Kidney epithelial cell (primary cell): ENCODE measurements around the gene ZNF330. TPM values are rescaled to one million over a fixed set of nuclear protein-coding genes. Genes with fewer than 3 reads are reported as not detected.
A peak's percentile ranks its signal among the peaks of the same experiment; 100 is the strongest.

Source experiments
- DNase-seq: peaks from one replicate; pipeline ENCODE4 v3.0.0-alpha.2; 2010; ENCODE audit warnings: low read depth
- H3K27me3 ChIP-seq: 2 replicates; pipeline ENCODE4 v1.6.0; 2011; ENCODE audit warnings: low read length; ENCODE audit not compliant: control insufficient read depth, insufficient read depth
- H3K36me3 ChIP-seq: 2 replicates; pipeline ENCODE4 v1.5.1; 2011; ENCODE audit warnings: low read length; ENCODE audit not compliant: control insufficient read depth, insufficient read depth
- H3K4me3 ChIP-seq: 2 replicates; pipeline ENCODE4 v1.5.1; 2011; ENCODE audit warnings: low read depth, mild to moderate bottlenecking, control low read depth, low read length
- total RNA-seq: library from RNA; depleted of rRNA; stranded (reverse); fragments of >200 nt; gene quantifications from 2 replicates; pipeline ENCODE4 v1.2.3, GENCODE V29; 2015
- TF ChIP-seq, protein P1 (sequence below): IDR thresholded peaks from 2 replicates; pipeline ENCODE4 v1.5.1; 2011; ENCODE audit warnings: mild to moderate bottlenecking, moderate library complexity, low read length, control low read depth, inconsistent platforms; ENCODE audit not compliant: insufficient read depth, poor library complexity, severe bottlenecking

ZNF330 gene
- total RNA-seq, 1 donor from 2014 or later: 21.5 TPM

DNA sequence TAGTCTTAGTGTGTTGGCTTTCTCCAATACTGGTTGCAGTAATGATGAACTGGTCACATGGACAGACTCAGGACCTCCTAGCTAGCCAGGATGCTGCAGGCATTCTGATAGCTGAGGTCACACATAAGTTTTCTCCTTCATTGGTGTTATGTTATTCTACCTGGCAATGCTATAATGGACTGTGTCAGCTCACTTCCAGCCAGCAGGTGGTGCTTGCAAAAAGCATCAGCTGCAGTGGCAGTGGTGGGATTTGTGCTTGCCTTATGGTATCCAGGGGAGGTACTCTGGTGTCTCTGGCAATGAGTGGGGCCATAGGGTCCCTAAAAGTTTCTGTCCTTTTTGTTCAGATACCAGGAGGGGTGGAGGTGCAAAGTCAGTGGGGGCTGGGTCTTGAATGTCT lies 33.6 kb downstream of the ZNF330 start:
- Histone ChIP-seq H3K27me3 (no peaks in the 10 kb centered on the region), H3K36me3 (no peaks in the 10 kb centered on the region), H3K4me3 (no peak overlapping the region)
- no peak for DNase-seq
- TF ChIP-seq, protein P1, sequence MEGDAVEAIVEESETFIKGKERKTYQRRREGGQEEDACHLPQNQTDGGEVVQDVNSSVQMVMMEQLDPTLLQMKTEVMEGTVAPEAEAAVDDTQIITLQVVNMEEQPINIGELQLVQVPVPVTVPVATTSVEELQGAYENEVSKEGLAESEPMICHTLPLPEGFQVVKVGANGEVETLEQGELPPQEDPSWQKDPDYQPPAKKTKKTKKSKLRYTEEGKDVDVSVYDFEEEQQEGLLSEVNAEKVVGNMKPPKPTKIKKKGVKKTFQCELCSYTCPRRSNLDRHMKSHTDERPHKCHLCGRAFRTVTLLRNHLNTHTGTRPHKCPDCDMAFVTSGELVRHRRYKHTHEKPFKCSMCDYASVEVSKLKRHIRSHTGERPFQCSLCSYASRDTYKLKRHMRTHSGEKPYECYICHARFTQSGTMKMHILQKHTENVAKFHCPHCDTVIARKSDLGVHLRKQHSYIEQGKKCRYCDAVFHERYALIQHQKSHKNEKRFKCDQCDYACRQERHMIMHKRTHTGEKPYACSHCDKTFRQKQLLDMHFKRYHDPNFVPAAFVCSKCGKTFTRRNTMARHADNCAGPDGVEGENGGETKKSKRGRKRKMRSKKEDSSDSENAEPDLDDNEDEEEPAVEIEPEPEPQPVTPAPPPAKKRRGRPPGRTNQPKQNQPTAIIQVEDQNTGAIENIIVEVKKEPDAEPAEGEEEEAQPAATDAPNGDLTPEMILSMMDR: no peak

GRCh38 chr4:141255016-141255415 lies 34.3 kb downstream of the ZNF330 start:
- H3K36me3 ChIP-seq: no peaks in the 10 kb centered on the region
- H3K27me3 ChIP-seq: no peaks in the 10 kb centered on the region
- H3K4me3 ChIP-seq: no peak overlapping the region
- DNase-seq: no peak
- TF ChIP-seq, protein P1: no peak

DNA sequence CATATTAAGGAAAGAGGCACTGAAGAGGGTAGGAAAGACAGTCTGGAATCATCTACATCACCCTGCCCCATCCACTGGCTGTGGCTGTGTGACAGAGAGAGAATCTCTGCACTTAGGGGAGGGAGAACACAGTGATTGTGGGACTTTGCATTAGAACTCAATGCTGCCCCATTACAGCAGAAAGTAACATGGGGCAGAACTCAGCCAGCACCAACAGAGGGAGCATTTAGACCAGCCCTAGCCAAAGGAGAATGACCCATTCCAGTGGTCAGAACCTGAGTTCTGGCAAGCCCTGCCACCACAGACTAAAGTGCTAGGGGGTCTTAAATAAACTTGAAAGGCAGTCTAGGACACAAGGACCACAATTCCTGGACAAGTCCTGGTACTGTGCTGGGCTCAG lies 37.9 kb downstream of the ZNF330 start:
- no peaks in the 10 kb centered on the region for H3K36me3 ChIP-seq
- no peak overlapping the region for H3K4me3 ChIP-seq
- TF ChIP-seq, protein P1: no peak

DNA sequence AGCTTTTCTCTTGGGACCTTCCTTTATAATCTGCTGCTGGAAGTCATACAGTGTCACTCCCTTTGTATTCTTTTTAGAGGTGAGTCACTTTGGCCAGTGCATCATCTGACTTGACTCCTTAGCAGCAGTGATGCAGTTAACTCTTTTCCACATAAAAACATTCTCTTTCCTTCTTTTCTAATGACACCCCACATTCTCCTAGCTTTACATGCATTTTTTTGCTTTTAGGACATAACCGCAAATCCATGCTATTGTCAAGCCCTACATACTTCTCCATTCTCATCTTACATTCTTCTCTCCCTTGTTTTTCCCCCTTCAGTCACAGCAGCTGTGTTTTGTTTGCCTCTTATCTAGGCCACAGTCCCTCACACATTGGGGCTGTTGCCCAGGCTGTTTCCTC lies 55.1 kb downstream of the ZNF330 start:
- no peaks in the 10 kb centered on the region for H3K36me3 ChIP-seq
- TF ChIP-seq, protein P1: no peak
- DNase-seq: peak; percentile 60
- H3K27me3 ChIP-seq: no peaks in the 10 kb centered on the region
- H3K4me3 ChIP-seq: no peak overlapping the region

More for the DNA sequence above, 37.9 kb downstream of the ZNF330 start:
- DNase-seq: no peak
- H3K27me3 ChIP-seq: no peaks in the 10 kb centered on the region

GRCh38 chr4:141283152-141283551 lies 62.5 kb downstream of the ZNF330 start:
- TF ChIP-seq, protein P1: no peak
- no peaks in the 10 kb centered on the region for H3K36me3 ChIP-seq
- H3K4me3 ChIP-seq: no peak overlapping the region
- no peaks in the 10 kb centered on the region for H3K27me3 ChIP-seq
- no peak for DNase-seq

DNA sequence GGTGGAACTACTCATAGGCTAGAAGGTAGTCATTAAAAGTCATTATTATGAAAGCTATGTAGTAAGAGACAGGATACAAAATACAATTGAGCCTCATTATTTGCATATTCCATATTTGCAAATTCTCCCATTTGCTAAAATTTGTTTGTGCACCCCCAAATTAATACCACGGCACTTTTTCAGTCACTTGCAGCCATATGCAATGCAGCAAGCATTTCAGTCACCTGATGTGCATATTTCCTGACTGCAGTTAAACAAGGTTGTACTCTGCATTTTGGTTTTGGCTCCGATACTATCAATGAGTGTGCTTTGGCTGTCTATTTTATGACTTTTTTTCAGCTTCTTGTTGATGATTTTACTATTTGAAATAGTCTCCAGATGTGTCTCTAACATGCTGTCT lies 62.9 kb downstream of the ZNF330 start:
- TF ChIP-seq, protein P1: no peak
- Histone ChIP-seq H3K27me3 (no peaks in the 10 kb centered on the region), H3K4me3 (no peak overlapping the region), H3K36me3 (no peaks in the 10 kb centered on the region)
- DNase-seq: no peak

Other genes with a start within 250 kb of the ZNF330 start
- gene RNF150, start 87.4 kb upstream of the ZNF330 start, total RNA-seq: 3.2 and 5.4 TPM in 2 replicates